Esophagus muscularis mucosa (tissue), 4 donors: ENCODE data around the gene MYMX. TPM values are rescaled to one million over a fixed set of nuclear protein-coding genes. Genes with fewer than 3 reads are reported as not detected.

ENCODE experiments used
- DNase-seq: peaks from one replicate; pipeline ENCODE4 v3.0.0-alpha.2; 2017; ENCODE audit errors: extremely low spot score
- H3K27ac ChIP-seq, 4 donors: fragments of 200-600 bp; sonication (generic); replicated peaks in 1 of 4; 1 replicate in 3 of 4; 2 replicates in 1 of 4; pipeline ENCODE4 v1.5.1; 2016 to 2019; ENCODE audit warnings: mild to moderate bottlenecking in 1 of 4
- H3K27me3 ChIP-seq, 4 donors: fragments of 200-600 bp; sonication (generic); one replicate each; pipeline versions ENCODE4 v1.5.1 to v1.6.0; 2016 to 2019
- H3K36me3 ChIP-seq, 4 donors: fragments of 200-600 bp; sonication (generic); one replicate each; pipeline ENCODE4 v1.5.1; 2016 to 2019
- H3K4me1 ChIP-seq, 4 donors: fragments of 200-600 bp; sonication (generic); one replicate each; pipeline ENCODE4 v1.5.1; 2016 to 2019
- H3K4me3 ChIP-seq, 4 donors: fragments of 200-600 bp; sonication (generic); 1 replicate in 2 of 4; 2 replicates in 2 of 4; pipeline ENCODE4 v1.5.1; 2016 to 2019; ENCODE audit warnings: mild to moderate bottlenecking in 4 of 4, moderate library complexity in 1 of 4
- H3K9me3 ChIP-seq, 4 donors: fragments of 200-600 bp; sonication (generic); 1 replicate in 3 of 4; 2 replicates in 1 of 4; pipeline ENCODE4 v1.5.1; 2016 to 2019
- CTCF ChIP-seq, 3 experiments: fragments of 200-600 bp in 2 of 3; fragments of 450-650 bp in 1 of 3; sonication (generic) in 2 of 3; IDR thresholded peaks; one replicate each; pipeline ENCODE4 v1.5.1; 2017 to 2019; ENCODE audit warnings: antibody characterized with exemption in 3 of 3, mild to moderate bottlenecking in 2 of 3, moderate library complexity in 1 of 3
- EP300 ChIP-seq: sonication (generic); formaldehyde crosslinking; IDR thresholded peaks from one replicate; pipeline ENCODE4 v1.6.1; 2017; ENCODE audit warnings: antibody characterized with exemption
- POLR2A ChIP-seq: fragments of 450-650 bp; IDR thresholded peaks from one replicate; pipeline ENCODE4 v1.6.1; 2017; ENCODE audit warnings: antibody characterized with exemption, moderate library complexity, mild to moderate bottlenecking, low read depth
- POLR2AphosphoS5 ChIP-seq, 2 donors: sonication (generic); formaldehyde crosslinking; IDR thresholded peaks; one replicate each; pipeline ENCODE4 v1.6.1; 2017; ENCODE audit warnings: antibody characterized with exemption in 2 of 2
- WGBS: methylation state at CpG from one replicate; pipeline ENCODE4 v1.1.5; 2018; 5-methylcytosine and 5-hydroxymethylcytosine counted together
- intact Hi-C: fragments of 100-400 bp; cut with DNase I; formaldehyde crosslinking; loops from one replicate; pipeline ENCODE4 v1.15.1; 2023
- total RNA-seq, 4 donors: library from RNA; depleted of rRNA; stranded (reverse); fragments of >200 nt; gene quantifications; one replicate each; pipeline versions ENCODE4 v1.1.0 to v1.2.1, GENCODE V29; 2016

The MYMX gene
- total RNA-seq, 4 donors from 2014 or later = not detected

DNA sequence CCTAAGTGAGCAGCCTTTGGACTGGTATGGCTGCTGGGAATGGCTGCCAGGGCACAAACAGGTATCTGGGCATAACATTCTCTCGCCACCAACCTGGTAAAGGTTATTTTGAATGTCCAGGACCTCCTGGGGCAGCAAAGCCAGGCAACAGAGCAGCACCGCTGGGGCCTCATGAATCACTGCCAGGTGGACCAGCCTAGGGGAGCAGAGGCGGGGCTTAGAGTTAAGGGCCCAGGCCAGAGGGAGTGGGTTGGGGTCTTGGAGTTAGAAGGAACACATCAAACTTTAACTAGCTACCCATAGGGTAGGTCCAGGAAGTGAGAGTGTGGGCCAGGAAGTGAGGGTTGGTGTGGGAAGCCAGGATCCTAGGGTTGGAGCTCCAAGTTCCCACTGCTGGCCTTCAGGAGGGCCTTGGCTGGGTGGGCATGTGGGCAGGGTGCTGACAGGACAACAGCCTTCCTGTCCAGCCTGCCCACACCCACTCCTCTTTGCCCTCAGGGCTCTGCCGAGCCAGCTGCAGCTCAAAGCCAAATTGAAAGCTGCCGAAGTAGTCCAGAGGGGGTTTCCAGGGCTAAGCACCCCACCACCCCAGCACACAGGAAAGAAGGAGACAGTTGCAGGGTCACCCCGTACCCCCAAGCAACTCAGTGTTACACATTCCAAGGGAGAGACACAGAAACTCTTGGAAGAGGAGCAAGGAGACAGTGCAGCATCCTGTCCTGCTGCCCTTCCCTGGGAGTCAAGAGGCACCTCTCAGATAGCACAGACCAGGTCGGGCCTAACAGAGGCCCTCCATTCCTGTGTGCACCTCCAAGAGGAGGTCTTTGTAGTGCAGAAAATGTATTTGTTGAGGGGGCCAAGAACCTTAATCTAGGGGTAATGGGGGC is 46.0 kb downstream of the MYMX start:
- WGBS = 84% methylated on average over 7 of the region's 7 CpGs
- TF ChIP-seq POLR2A (no peak), POLR2AphosphoS5 (IDR thresholded peaks at IDR 0.05) (no peak), CTCF (IDR thresholded peaks at IDR 0.05) (no peak)

GRCh38 chr6:44263354-44264100 is 46.8 kb downstream of the MYMX start:
- no peak for DNase-seq
- peaks cover 21 to 44% (median 33%) of the 10 kb centered on the region in 4 donors for H3K4me1 ChIP-seq
- peak overlapping the region; percentile 75 to 86 (median 80) for H3K4me3 ChIP-seq
- TF ChIP-seq POLR2A (no peak), POLR2AphosphoS5 (IDR thresholded peaks at IDR 0.05) (no peak), CTCF (IDR thresholded peaks at IDR 0.05) (no peak)
- intact Hi-C loops = no loop called here
- peaks cover 0 to 25% (median 9%) of the 10 kb centered on the region in 4 donors for H3K36me3 ChIP-seq
- peaks cover 0 to 8% (median under 1%) of the 10 kb centered on the region in 4 donors for H3K27me3 ChIP-seq
- 55% methylated on average over 9 of the region's 9 CpGs for WGBS
- peak overlapping the region in 1 of 4 donors; percentile 87 for H3K27ac ChIP-seq
- H3K9me3 ChIP-seq = no peaks in the 10 kb centered on the region

More for the DNA sequence above, 46.0 kb downstream of the MYMX start:
- H3K9me3 ChIP-seq = no peaks in the 10 kb centered on the region
- peaks cover 24 to 49% (median 38%) of the 10 kb centered on the region in 4 donors for H3K4me1 ChIP-seq
- peak overlapping the region; percentile 75 to 86 (median 80) for H3K4me3 ChIP-seq
- H3K36me3 ChIP-seq = peaks cover 0 to 27% (median 10%) of the 10 kb centered on the region in 4 donors
- no peak overlapping the region for H3K27ac ChIP-seq
- intact Hi-C loops = no loop called here
- no peak for DNase-seq
- H3K27me3 ChIP-seq = no peaks in the 10 kb centered on the region

DNA sequence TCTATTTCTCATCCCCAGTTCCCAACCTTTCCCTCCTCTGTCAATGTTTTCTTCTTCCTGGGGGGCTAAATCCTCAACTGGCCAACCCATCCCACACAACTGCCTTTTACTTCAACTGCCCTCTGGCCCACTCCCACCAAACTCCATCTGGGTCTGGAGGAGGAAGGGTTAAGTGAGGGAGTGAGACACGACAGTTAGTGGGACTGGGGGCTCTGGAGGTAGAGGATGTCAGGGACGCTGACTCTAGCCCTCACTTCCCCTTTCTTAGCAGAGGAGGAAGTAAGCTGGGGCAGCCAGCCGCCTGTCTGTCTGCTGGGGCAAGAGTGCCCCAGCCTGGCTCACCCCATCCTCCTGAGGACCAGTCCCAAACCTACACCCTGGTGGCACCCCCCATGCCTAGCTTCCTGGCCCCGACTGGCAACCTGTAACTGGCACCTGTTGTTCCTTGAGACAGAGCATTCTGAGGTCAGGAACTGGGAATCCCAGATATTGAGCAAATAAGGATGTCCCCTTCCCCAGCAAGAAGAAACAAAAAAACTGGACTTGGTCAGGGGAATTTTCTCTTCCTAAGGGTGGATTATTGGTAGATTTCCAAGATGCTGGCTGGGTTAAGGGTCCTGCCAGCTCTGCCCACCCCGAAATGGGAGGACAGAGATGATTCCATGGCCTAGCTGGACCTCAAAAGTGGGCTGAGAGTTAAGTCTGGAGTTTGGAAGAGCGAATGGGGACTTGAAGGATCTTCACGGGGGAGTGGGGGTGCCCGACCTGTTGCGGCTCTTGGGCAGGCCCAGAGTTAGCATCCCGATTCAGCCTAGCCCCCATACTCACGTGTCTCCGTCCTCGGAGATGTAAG is 47.7 kb downstream of the MYMX start:
- peaks cover 21 to 44% (median 33%) of the 10 kb centered on the region in 4 donors for H3K4me1 ChIP-seq
- peak overlapping the region; percentile 75 to 86 (median 80) for H3K4me3 ChIP-seq
- H3K27me3 ChIP-seq = peaks cover 4 to 16% (median 6%) of the 10 kb centered on the region in 4 donors
- peak overlapping the region; percentile 85 to 90 (median 86) for H3K27ac ChIP-seq
- WGBS = 7% methylated on average over 10 of the region's 13 CpGs
- H3K9me3 ChIP-seq = no peaks in the 10 kb centered on the region
- no peak for TF ChIP-seq EP300
- TF ChIP-seq POLR2A = no peak
- TF ChIP-seq CTCF (IDR thresholded peaks at IDR 0.05) = no peak
- no peak for TF ChIP-seq POLR2AphosphoS5 (IDR thresholded peaks at IDR 0.05)
- peaks cover 0 to 16% (median 4%) of the 10 kb centered on the region in 4 donors for H3K36me3 ChIP-seq
- no peak for DNase-seq
- intact Hi-C loops = no loop called here

- peak; percentile 62 for TF ChIP-seq POLR2A
- TF ChIP-seq CTCF (IDR thresholded peaks at IDR 0.05) = peak in 2 of 3 experiments; percentile 20 to 22
- TF ChIP-seq POLR2AphosphoS5 (IDR thresholded peaks at IDR 0.05) = peak; percentile 78 to 89
- no peak for TF ChIP-seq EP300
- H3K4me1 ChIP-seq = peaks cover 23 to 46% (median 35%) of the 10 kb centered on the region in 4 donors
- peaks cover 0 to 8% (median under 1%) of the 10 kb centered on the region in 4 donors for H3K36me3 ChIP-seq
- peaks cover 4 to 23% (median 11%) of the 10 kb centered on the region in 4 donors for H3K27me3 ChIP-seq
- DNase-seq = peak; percentile 98
- intact Hi-C loops = no loop called here
- H3K9me3 ChIP-seq = no peaks in the 10 kb centered on the region
- H3K27ac ChIP-seq = peak within 1 kb of the TSS; percentile 85 to 90 (median 86)
- WGBS = under 1% methylated on average over 67 of the region's 72 CpGs
- peak within 1 kb of the TSS; percentile 75 to 86 (median 80) for H3K4me3 ChIP-seq
Measured at GRCh38 chr6:44265007-44265721, 48.4 kb downstream of the MYMX start, which contains the start of gene NFKBIE. Gene NFKBIE (minus strand): TSS chr6:44265551. CDS start chr6:44265346, 205 bp downstream.
